Measurements from ENCODE around the gene RRAD.

DNA sequence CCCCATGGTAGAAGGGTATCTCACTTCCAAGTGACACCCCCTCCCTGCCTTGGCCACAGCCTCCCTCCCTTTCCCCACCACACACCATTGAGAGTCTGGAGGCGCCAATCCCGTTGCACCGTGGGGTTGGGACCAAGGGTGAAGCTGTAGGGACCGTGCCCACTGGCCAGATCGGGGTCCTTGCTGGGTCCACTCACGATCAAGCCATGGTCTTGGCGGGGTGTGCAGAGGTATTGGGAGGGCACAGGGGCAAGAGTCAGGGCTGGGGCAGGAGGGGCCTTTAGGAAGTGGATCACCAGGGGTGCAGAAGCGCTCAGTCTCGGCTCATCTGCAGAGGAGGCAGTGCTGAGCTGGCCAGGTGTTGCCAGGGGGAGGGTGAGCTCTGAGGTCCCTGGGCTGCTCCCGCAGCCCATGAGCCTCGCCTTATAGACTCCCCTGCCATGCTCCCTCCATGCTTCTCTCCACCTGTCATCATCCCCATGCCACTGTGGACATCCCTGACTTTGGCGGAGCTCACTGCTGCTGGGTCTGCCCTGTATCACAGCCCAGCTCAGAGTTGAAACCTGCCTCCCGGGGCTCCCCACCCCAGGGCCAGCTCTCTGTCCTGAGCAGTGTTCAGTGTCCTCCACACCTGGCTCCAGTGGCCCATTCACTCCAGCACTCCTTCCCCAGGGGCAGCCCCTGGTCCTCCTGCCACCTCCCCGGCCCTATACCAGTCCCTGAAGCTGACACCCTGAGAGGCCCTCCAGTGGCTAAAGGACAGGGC, 15.0 kb downstream of the RRAD start:
- TF ChIP-seq, protein P1, sequence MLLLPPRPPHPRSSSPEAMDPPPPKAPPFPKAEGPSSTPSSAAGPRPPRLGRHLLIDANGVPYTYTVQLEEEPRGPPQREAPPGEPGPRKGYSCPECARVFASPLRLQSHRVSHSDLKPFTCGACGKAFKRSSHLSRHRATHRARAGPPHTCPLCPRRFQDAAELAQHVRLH (tag by site-specific recombination; IDR thresholded peaks at IDR 0.05) = no peak
- TF ChIP-seq ZNF214 (tag by site-specific recombination; IDR thresholded peaks at IDR 0.05; ENCODE audit: borderline replicate concordance) = no peak
- TF ChIP-seq, protein P2, sequence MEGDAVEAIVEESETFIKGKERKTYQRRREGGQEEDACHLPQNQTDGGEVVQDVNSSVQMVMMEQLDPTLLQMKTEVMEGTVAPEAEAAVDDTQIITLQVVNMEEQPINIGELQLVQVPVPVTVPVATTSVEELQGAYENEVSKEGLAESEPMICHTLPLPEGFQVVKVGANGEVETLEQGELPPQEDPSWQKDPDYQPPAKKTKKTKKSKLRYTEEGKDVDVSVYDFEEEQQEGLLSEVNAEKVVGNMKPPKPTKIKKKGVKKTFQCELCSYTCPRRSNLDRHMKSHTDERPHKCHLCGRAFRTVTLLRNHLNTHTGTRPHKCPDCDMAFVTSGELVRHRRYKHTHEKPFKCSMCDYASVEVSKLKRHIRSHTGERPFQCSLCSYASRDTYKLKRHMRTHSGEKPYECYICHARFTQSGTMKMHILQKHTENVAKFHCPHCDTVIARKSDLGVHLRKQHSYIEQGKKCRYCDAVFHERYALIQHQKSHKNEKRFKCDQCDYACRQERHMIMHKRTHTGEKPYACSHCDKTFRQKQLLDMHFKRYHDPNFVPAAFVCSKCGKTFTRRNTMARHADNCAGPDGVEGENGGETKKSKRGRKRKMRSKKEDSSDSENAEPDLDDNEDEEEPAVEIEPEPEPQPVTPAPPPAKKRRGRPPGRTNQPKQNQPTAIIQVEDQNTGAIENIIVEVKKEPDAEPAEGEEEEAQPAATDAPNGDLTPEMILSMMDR (tag by site-specific recombination; IDR thresholded peaks at IDR 0.05) = no peak
- no peak for TF ChIP-seq ZNF132 (tag by site-specific recombination; IDR thresholded peaks at IDR 0.05; ENCODE audit: borderline replicate concordance)
- TF ChIP-seq, protein P3, sequence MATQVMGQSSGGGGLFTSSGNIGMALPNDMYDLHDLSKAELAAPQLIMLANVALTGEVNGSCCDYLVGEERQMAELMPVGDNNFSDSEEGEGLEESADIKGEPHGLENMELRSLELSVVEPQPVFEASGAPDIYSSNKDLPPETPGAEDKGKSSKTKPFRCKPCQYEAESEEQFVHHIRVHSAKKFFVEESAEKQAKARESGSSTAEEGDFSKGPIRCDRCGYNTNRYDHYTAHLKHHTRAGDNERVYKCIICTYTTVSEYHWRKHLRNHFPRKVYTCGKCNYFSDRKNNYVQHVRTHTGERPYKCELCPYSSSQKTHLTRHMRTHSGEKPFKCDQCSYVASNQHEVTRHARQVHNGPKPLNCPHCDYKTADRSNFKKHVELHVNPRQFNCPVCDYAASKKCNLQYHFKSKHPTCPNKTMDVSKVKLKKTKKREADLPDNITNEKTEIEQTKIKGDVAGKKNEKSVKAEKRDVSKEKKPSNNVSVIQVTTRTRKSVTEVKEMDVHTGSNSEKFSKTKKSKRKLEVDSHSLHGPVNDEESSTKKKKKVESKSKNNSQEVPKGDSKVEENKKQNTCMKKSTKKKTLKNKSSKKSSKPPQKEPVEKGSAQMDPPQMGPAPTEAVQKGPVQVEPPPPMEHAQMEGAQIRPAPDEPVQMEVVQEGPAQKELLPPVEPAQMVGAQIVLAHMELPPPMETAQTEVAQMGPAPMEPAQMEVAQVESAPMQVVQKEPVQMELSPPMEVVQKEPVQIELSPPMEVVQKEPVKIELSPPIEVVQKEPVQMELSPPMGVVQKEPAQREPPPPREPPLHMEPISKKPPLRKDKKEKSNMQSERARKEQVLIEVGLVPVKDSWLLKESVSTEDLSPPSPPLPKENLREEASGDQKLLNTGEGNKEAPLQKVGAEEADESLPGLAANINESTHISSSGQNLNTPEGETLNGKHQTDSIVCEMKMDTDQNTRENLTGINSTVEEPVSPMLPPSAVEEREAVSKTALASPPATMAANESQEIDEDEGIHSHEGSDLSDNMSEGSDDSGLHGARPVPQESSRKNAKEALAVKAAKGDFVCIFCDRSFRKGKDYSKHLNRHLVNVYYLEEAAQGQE (tag by site-specific recombination; IDR thresholded peaks at IDR 0.05) = no peak
- no peak for TF ChIP-seq KLF9 (tag by site-specific recombination; IDR thresholded peaks at IDR 0.05; ENCODE audit: low read depth)
- TF ChIP-seq ZBTB21 (tag by site-specific recombination; IDR thresholded peaks at IDR 0.05) = no peak
- no peak for TF ChIP-seq ZNF19 (tag by site-specific recombination; IDR thresholded peaks at IDR 0.05; ENCODE audit: low read depth)
- no peak for TF ChIP-seq ZNF660 (tag by site-specific recombination; IDR thresholded peaks at IDR 0.05)
- TF ChIP-seq ZNF211 (tag by site-specific recombination; IDR thresholded peaks at IDR 0.05; ENCODE audit: low read depth) = no peak

Data from HEK293 (cell line).